Activated CD4-positive, CD25-positive, alpha-beta regulatory T cell (primary cell): Measurements from ENCODE around the gene NOS2.
"Not testable (repeated sequence)": the region's sequence is repeated elsewhere in the genome, so short reads cannot be mapped to it uniquely, and the experiment has no call there.

Experiments used
- DNase-seq, 4 experiments: peaks; one replicate each; lab custom pipeline; 2025; lab: John Stamatoyannopoulos, UW

NOS2 gene

GRCh38 chr17:27755706-27756466, 44.4 kb downstream of the NOS2 start:
- no peak for DNase-seq

- no peak for DNase-seq
Observed at GRCh38 chr17:27754549-27754948, 45.8 kb downstream of the NOS2 start.

GRCh38 chr17:27753726-27754125, 46.6 kb downstream of the NOS2 start:
- not testable (repeated sequence) for DNase-seq

GRCh38 chr17:27752831-27753619, 47.3 kb downstream of the NOS2 start:
- not testable (repeated sequence) for DNase-seq

GRCh38 chr17:27751622-27752490, 48.5 kb downstream of the NOS2 start:
- DNase-seq, result no peak

GRCh38 chr17:27751166-27751565, 49.2 kb downstream of the NOS2 start:
- no peak for DNase-seq

GRCh38 chr17:27749562-27750150, 50.7 kb downstream of the NOS2 start:
- not testable (repeated sequence) for DNase-seq

GRCh38 chr17:27748360-27748825, 51.9 kb downstream of the NOS2 start:
- no peak for DNase-seq

- DNase-seq, result no peak
Observed at GRCh38 chr17:27747462-27748359, 52.6 kb downstream of the NOS2 start.

GRCh38 chr17:27746881-27747280, 53.4 kb downstream of the NOS2 start:
- no peak for DNase-seq

- not testable (repeated sequence) for DNase-seq
Observed at GRCh38 chr17:27746320-27746719, 54.0 kb downstream of the NOS2 start.

GRCh38 chr17:27745207-27745830, 55.0 kb downstream of the NOS2 start:
- not testable (repeated sequence) for DNase-seq

GRCh38 chr17:27743281-27743885, 56.9 kb downstream of the NOS2 start:
- no peak for DNase-seq

GRCh38 chr17:27741971-27742575, 58.3 kb downstream of the NOS2 start:
- DNase-seq, result no peak

GRCh38 chr17:27741361-27741861, 58.9 kb downstream of the NOS2 start:
- no peak for DNase-seq

GRCh38 chr17:27740541-27740940, 59.8 kb downstream of the NOS2 start:
- not testable (repeated sequence) for DNase-seq

- DNase-seq, result no peak
Observed at GRCh38 chr17:27733773-27734172, 66.6 kb downstream of the NOS2 start.

- not testable (repeated sequence) for DNase-seq
Observed at GRCh38 chr17:27732746-27733145, 67.6 kb downstream of the NOS2 start.

GRCh38 chr17:27725982-27726381, 74.3 kb downstream of the NOS2 start:
- not testable (repeated sequence) for DNase-seq
